ENCODE measurements around the gene NFKBIL1. TPM values are rescaled to one million over a fixed set of nuclear protein-coding genes. Genes with fewer than 3 reads are reported as not detected.
"Not testable (repeated sequence)": the region's sequence is repeated elsewhere in the genome, so short reads cannot be mapped to it uniquely, and the experiment has no call there.

NFKBIL1 gene
- total RNA-seq, 1 donor from 2014 or later = 17.8 TPM

DNA sequence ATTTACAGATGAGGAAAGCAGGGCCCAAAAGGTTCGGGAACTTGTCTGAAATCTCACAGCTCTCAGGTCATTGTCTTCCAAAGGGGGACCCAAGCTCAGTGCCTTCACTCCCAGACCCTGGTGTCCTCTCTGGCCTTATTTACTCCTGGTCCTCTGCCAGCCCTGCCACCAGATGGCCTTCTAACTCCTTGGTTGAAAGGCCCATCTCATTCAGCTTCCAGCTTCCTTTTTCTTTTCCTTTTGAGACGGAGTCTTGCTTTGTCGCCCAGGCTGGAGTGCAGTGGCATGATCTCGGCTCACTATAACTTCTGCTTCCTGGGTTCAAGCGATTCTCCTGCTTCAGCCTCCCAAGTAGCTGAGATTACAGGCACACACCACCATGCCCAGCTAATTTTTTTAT is 4.0 kb downstream of the NFKBIL1 start:
- peaks cover 42% of the 10 kb centered on the region for H3K4me1 ChIP-seq
- TF ChIP-seq, protein P1, sequence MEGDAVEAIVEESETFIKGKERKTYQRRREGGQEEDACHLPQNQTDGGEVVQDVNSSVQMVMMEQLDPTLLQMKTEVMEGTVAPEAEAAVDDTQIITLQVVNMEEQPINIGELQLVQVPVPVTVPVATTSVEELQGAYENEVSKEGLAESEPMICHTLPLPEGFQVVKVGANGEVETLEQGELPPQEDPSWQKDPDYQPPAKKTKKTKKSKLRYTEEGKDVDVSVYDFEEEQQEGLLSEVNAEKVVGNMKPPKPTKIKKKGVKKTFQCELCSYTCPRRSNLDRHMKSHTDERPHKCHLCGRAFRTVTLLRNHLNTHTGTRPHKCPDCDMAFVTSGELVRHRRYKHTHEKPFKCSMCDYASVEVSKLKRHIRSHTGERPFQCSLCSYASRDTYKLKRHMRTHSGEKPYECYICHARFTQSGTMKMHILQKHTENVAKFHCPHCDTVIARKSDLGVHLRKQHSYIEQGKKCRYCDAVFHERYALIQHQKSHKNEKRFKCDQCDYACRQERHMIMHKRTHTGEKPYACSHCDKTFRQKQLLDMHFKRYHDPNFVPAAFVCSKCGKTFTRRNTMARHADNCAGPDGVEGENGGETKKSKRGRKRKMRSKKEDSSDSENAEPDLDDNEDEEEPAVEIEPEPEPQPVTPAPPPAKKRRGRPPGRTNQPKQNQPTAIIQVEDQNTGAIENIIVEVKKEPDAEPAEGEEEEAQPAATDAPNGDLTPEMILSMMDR (IDR thresholded peaks at IDR 0.05) = peak; percentile 59
- intact Hi-C loops (cut with DNase I); H3K27me3 ChIP-seq (ENCODE audit: low read depth); H3K9me3 ChIP-seq; H3K27ac ChIP-seq; H3K4me3 ChIP-seq: not testable (repeated sequence)
- DNase-seq (peak; percentile 77), ATAC-seq (peak in 1 of 2 donors; percentile 34)
- H3K36me3 ChIP-seq = peaks cover 56% of the 10 kb centered on the region

DNA sequence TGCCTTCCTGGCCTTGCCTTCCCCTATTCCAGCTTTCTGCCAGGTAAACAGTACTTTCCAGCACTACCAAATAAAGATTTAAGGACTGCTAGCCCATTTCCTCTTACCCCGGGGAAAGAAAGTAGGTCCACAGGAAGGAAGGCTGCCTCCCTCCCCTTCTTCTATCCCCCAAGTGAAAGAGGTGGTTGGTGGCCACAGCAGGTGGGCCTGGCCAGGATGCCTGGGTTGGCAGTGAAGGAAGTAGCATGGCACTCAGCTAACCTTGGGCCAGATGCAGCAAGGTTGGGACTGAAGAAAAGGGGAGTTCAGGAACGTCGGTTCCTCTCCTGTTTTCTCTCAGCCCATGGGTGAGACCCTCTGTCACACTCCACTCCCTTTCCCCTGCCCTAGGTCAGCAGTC is 8.9 kb downstream of the NFKBIL1 start:
- ATAC-seq = no peak
- H3K27me3 ChIP-seq (ENCODE audit: low read depth) = no peaks in the 10 kb centered on the region
- H3K36me3 ChIP-seq = peaks cover 66% of the 10 kb centered on the region
- intact Hi-C loops (cut with DNase I) = no loop called here
- H3K4me1 ChIP-seq = peaks cover 54% of the 10 kb centered on the region
- H3K4me3 ChIP-seq = no peak overlapping the region
- DNase-seq = no peak
- TF ChIP-seq, protein P1 (IDR thresholded peaks at IDR 0.05) = no peak
- H3K9me3 ChIP-seq = no peaks in the 10 kb centered on the region
- H3K27ac ChIP-seq = no peak overlapping the region

DNA sequence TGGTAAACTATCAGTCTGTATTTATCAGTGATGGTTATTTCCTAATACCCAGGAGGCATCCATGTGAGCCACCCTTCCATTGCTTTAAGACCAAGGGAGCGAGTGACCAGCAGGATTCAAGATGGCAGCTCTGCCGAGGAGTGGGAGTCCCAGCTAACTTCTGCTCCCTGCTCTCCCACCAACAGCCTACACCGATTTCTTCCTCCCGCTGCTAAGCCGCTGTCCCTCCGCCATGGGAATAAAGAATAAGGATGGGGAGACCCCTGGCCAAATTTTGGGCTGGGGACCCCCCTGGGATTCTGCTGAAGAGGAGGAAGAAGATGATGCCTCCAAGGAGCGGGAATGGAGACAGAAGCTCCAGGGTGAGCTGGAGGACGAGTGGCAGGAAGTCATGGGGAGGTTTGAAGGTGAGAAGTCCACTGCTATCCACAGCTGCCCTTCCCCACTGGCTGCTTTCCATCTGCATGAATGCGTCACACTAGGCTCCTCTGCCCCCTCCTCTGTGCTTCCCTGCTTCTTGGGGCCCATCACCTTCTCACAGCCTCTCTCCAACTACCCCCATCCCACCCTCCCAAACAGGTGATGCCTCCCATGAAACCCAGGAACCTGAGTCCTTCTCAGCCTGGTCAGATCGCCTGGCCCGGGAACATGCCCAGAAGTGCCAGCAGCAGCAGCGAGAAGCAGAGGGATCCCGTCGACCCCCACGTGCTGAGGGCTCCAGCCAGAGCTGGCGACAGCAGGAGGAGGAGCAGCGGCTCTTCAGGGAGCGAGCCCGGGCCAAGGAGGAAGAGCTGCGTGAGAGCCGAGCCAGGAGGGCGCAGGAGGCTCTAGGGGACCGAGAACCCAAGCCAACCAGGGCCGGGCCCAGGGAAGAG is 10.3 kb downstream of the NFKBIL1 start:
- DNase-seq (no peak), ATAC-seq (no peak)
- Histone ChIP-seq H3K27ac (peak overlapping the region; percentile 75), H3K9me3 (no peaks in the 10 kb centered on the region), H3K4me1 (peaks cover 47% of the 10 kb centered on the region), H3K27me3 (ENCODE audit: low read depth) (no peaks in the 10 kb centered on the region), H3K36me3 (peaks cover 65% of the 10 kb centered on the region), H3K4me3 (no peak overlapping the region)
- TF ChIP-seq, protein P1 (IDR thresholded peaks at IDR 0.05) = no peak
- intact Hi-C loops (cut with DNase I) = no loop called here

DNA sequence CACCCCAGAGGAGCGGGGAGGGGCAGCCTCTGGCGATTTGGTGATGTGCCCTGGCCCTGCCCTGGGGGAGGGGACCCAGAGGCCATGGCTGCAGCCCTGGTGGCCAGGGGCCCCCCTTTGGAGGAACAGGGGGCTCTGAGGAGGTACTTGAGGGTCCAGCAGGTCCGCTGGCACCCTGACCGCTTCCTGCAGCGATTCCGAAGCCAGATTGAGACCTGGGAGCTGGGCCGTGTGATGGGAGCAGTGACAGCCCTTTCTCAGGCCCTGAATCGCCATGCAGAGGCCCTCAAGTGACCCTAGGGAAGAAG is 10.9 kb downstream of the NFKBIL1 start:
- H3K4me1 ChIP-seq = peaks cover 47% of the 10 kb centered on the region
- intact Hi-C loops (cut with DNase I) = no loop called here
- peak overlapping the region; percentile 75 for H3K27ac ChIP-seq

DNA sequence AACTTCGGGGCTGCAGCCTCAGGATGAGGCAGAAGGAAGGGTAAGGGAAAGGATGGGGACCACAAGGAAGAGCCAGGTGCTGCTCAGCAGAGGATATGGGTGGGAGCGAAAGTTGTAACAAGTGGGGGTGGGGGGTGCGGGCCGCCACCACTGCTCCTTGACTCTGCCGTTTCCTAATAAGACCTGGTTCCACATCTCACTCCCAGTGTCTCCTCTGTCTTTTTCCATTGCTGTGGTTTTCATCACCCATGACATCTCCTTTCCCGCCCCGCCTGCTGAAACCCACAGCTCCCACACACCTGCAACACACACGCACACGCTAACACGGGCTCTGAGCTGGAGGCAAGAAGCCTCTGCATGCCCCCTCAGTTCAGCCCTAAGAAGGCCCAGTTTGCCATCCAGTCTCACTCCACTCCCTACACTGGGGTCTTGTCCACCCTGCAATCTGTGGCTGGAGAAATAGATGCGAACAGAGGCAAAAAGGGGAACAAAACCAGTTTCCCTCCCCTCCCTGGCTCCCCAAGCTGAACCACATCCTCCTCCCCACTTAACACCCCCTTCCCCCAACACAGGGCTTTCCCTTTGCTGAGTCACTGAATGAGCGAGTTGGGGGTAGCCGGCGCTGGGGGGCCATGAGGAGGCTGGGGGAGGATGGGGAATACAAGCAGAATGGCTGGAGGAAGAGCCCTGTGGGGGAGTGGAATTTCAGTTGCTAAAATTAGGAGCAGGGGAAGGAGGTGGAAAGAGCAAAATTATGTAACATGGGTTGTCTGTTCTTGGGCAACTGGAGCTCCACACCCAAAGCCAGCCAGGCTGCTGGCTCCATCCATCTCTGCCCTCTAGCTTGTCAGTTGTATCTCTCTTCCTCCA is 11.5 kb downstream of the NFKBIL1 start:
- DNase-seq (peak; percentile 64), ATAC-seq (peak; percentile 79 to 84)
- intact Hi-C loops (cut with DNase I) = no loop called here
- peak overlapping the region; percentile 15 for H3K4me3 ChIP-seq
- H3K36me3 ChIP-seq = peaks cover 53% of the 10 kb centered on the region
- peak overlapping the region; percentile 75 for H3K27ac ChIP-seq
- peaks cover 47% of the 10 kb centered on the region for H3K4me1 ChIP-seq
- H3K9me3 ChIP-seq = no peaks in the 10 kb centered on the region
- no peaks in the 10 kb centered on the region for H3K27me3 ChIP-seq (ENCODE audit: low read depth)
- TF ChIP-seq, protein P1 (IDR thresholded peaks at IDR 0.05) = no peak

More for the DNA sequence above, 10.9 kb downstream of the NFKBIL1 start:
- Histone ChIP-seq H3K4me3 (no peak overlapping the region), H3K36me3 (peaks cover 59% of the 10 kb centered on the region), H3K9me3 (no peaks in the 10 kb centered on the region), H3K27me3 (ENCODE audit: low read depth) (no peaks in the 10 kb centered on the region)
- ATAC-seq = no peak
- no peak for DNase-seq
- TF ChIP-seq, protein P1 (IDR thresholded peaks at IDR 0.05) = no peak

Data from lower lobe of right lung (tissue), 2 donors.